ENCODE measurements around the gene RNF169. TPM values are rescaled to one million over a fixed set of nuclear protein-coding genes. Genes with fewer than 3 reads are reported as not detected.
"Not testable (repeated sequence)": the region's sequence is repeated elsewhere in the genome, so short reads cannot be mapped to it uniquely, and the experiment has no call there.

The RNF169 gene
- polyA plus RNA-seq, 4 donors: 18.9 to 19.4 (median 19.1) TPM

GRCh38 chr11:74726547-74727182 lies 22.0 kb upstream of the RNF169 start:
- DNase-seq (ENCODE audit: low read depth in 4 of 4, low spot score in 3 of 4): peak in 1 of 4 donors; percentile 67

- no peak for DNase-seq (ENCODE audit: low read depth in 4 of 4, low spot score in 3 of 4)
These were observed 19.3 kb upstream of the RNF169 start for GRCh38 chr11:74729397-74729796.

- no peak for DNase-seq (ENCODE audit: low read depth in 4 of 4, low spot score in 3 of 4)
These were observed 17.9 kb upstream of the RNF169 start for GRCh38 chr11:74730571-74731260.

GRCh38 chr11:74731301-74732094 lies 17.2 kb upstream of the RNF169 start, which contains the start of gene CHRDL2:
TSS of gene CHRDL2 (minus strand) at chr11:74731426. CDS start at chr11:74730888, 538 bp downstream.
- DNase-seq (ENCODE audit: low read depth in 4 of 4, low spot score in 3 of 4): no peak

- no peak for DNase-seq (ENCODE audit: low read depth in 4 of 4, low spot score in 3 of 4)
These were observed 14.1 kb upstream of the RNF169 start for GRCh38 chr11:74734559-74734925.

- DNase-seq (ENCODE audit: low read depth in 4 of 4, low spot score in 3 of 4): no peak
These were observed 13.2 kb upstream of the RNF169 start for GRCh38 chr11:74735365-74735928.

- no peak for DNase-seq (ENCODE audit: low read depth in 4 of 4, low spot score in 3 of 4)
These were observed 12.6 kb upstream of the RNF169 start for GRCh38 chr11:74736031-74736430.

- DNase-seq (ENCODE audit: low read depth in 4 of 4, low spot score in 3 of 4): no peak
These were observed 8.9 kb upstream of the RNF169 start for GRCh38 chr11:74739546-74740270.

- no peak for DNase-seq (ENCODE audit: low read depth in 4 of 4, low spot score in 3 of 4)
These were observed 6.6 kb upstream of the RNF169 start for GRCh38 chr11:74742070-74742469.

- no peak for DNase-seq (ENCODE audit: low read depth in 4 of 4, low spot score in 3 of 4)
These were observed 5.0 kb upstream of the RNF169 start for GRCh38 chr11:74743640-74744039.

GRCh38 chr11:74744277-74744676 lies 4.4 kb upstream of the RNF169 start:
- no peak for DNase-seq (ENCODE audit: low read depth in 4 of 4, low spot score in 3 of 4)

- no peak for DNase-seq (ENCODE audit: low read depth in 4 of 4, low spot score in 3 of 4)
These were observed 1.8 kb upstream of the RNF169 start for GRCh38 chr11:74746868-74747267.

- no peak for DNase-seq (ENCODE audit: low read depth in 4 of 4, low spot score in 3 of 4)
These were observed 697 bp downstream of the RNF169 start for GRCh38 chr11:74749127-74749964.

- DNase-seq (ENCODE audit: low read depth in 4 of 4, low spot score in 3 of 4): no peak
These were observed 1.3 kb downstream of the RNF169 start for GRCh38 chr11:74749965-74750296.

GRCh38 chr11:74750598-74750997 lies 1.9 kb downstream of the RNF169 start:
- DNase-seq (ENCODE audit: low read depth in 4 of 4, low spot score in 3 of 4): not testable (repeated sequence)

- no peak for DNase-seq (ENCODE audit: low read depth in 4 of 4, low spot score in 3 of 4)
These were observed 2.7 kb downstream of the RNF169 start for GRCh38 chr11:74751303-74751702.

- no peak for DNase-seq (ENCODE audit: low read depth in 4 of 4, low spot score in 3 of 4)
These were observed 6.0 kb downstream of the RNF169 start for GRCh38 chr11:74754507-74755252.

GRCh38 chr11:74755395-74755995 lies 6.8 kb downstream of the RNF169 start:
- DNase-seq (ENCODE audit: low read depth in 4 of 4, low spot score in 3 of 4): no peak

- no peak for DNase-seq (ENCODE audit: low read depth in 4 of 4, low spot score in 3 of 4)
These were observed 7.9 kb downstream of the RNF169 start for GRCh38 chr11:74756571-74756970.

Measured in left renal pelvis (tissue), 4 donors.